Measurements from ENCODE around the gene AMMECR1L. TPM values are rescaled to one million over a fixed set of nuclear protein-coding genes. Genes with fewer than 3 reads are reported as not detected.

Gene AMMECR1L
- total and polyA plus RNA-seq, 2 experiments from 2014 or later = 7.8 to 17.7 TPM

DNA sequence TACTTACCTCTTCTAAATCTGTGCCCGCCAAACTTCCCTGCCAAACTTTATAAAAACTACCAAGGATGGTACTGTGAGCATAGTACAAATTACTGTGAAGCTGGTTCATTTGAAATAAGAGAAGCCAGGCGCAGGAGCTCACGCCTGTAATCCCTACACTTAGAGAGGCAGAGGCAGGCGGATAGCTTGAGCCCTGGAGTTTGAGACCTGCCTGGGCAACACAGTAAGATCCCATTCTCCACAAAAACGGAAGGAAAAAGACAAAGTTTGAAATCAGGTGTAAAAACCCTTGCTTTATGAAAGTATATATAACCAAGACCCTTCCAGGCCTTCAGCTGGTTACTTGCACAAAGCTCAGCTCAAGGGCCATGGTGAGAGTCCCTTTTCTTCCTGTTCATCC is 5.9 kb downstream of the AMMECR1L start:
- Histone ChIP-seq H2AFZ (no peak overlapping the region), H3K36me3 (ENCODE audit: insufficient read depth) (peaks cover 11% of the 10 kb centered on the region), H3F3A (replicated peaks; ENCODE audit: low read depth) (peaks cover 11% of the 10 kb centered on the region; the same call in 1 of the 2 replicates), H3K4me3 (no peak overlapping the region), H3K4me1 (ENCODE audit: insufficient read depth) (peaks cover 18% of the 10 kb centered on the region), H3K79me2 (replicated peaks; ENCODE audit: insufficient read depth) (peaks cover 97% of the 10 kb centered on the region), H3K27me3 (ENCODE audit: insufficient read depth) (no peaks in the 10 kb centered on the region), H4K20me1 (replicated peaks; ENCODE audit: insufficient read depth) (peaks cover 52% of the 10 kb centered on the region), H3K27ac (ENCODE audit: low read depth) (no peak overlapping the region), H3K4me2 (no peak overlapping the region), H3K9me2 (ENCODE audit: insufficient read depth) (no peaks in the 10 kb centered on the region)
- ATAC-seq (no peak), DNase-seq (ENCODE audit: low spot score) (no peak)
- Mint-ChIP-seq H3K4me3 (no peak overlapping the region), H3K36me3 (ENCODE audit: low read depth) (peaks cover 40% of the 10 kb centered on the region), H3K27ac (no peak overlapping the region), H3K4me1 (peaks cover 27% of the 10 kb centered on the region), H3K27me3 (ENCODE audit: insufficient read depth, low read depth, poor library complexity) (peaks cover 4% of the 10 kb centered on the region), H3K9me3 (no peaks in the 10 kb centered on the region)
- TF ChIP-seq REST (IDR thresholded peaks at IDR 0.05; ENCODE audit: unreplicated experiment) (no peak), JUNB (IDR thresholded peaks at IDR 0.05; ENCODE audit: unreplicated experiment) (no peak), NANOG (IDR thresholded peaks at IDR 0.05; ENCODE audit: borderline replicate concordance) (no peak), POLR2AphosphoS5 (IDR thresholded peaks at IDR 0.05; ENCODE audit: low read depth) (no peak), CREB1 (CRISPR knock-in tag; IDR thresholded peaks at IDR 0.05; ENCODE audit: low read depth) (no peak), STAT1 (IDR thresholded peaks at IDR 0.05; ENCODE audit: unreplicated experiment) (no peak), ZNF114 (CRISPR knock-in tag; IDR thresholded peaks at IDR 0.05) (no peak), EZH2phosphoT487 (IDR thresholded peaks at IDR 0.05; ENCODE audit: unreplicated experiment) (no peak), EZH2 (IDR thresholded peaks at IDR 0.05; ENCODE audit: low read depth, unreplicated experiment) (no peak)
- TF ChIP-seq, protein P1, sequence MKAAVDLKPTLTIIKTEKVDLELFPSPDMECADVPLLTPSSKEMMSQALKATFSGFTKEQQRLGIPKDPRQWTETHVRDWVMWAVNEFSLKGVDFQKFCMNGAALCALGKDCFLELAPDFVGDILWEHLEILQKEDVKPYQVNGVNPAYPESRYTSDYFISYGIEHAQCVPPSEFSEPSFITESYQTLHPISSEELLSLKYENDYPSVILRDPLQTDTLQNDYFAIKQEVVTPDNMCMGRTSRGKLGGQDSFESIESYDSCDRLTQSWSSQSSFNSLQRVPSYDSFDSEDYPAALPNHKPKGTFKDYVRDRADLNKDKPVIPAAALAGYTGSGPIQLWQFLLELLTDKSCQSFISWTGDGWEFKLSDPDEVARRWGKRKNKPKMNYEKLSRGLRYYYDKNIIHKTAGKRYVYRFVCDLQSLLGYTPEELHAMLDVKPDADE (IDR thresholded peaks at IDR 0.05) = no peak
- TF ChIP-seq, protein P2, sequence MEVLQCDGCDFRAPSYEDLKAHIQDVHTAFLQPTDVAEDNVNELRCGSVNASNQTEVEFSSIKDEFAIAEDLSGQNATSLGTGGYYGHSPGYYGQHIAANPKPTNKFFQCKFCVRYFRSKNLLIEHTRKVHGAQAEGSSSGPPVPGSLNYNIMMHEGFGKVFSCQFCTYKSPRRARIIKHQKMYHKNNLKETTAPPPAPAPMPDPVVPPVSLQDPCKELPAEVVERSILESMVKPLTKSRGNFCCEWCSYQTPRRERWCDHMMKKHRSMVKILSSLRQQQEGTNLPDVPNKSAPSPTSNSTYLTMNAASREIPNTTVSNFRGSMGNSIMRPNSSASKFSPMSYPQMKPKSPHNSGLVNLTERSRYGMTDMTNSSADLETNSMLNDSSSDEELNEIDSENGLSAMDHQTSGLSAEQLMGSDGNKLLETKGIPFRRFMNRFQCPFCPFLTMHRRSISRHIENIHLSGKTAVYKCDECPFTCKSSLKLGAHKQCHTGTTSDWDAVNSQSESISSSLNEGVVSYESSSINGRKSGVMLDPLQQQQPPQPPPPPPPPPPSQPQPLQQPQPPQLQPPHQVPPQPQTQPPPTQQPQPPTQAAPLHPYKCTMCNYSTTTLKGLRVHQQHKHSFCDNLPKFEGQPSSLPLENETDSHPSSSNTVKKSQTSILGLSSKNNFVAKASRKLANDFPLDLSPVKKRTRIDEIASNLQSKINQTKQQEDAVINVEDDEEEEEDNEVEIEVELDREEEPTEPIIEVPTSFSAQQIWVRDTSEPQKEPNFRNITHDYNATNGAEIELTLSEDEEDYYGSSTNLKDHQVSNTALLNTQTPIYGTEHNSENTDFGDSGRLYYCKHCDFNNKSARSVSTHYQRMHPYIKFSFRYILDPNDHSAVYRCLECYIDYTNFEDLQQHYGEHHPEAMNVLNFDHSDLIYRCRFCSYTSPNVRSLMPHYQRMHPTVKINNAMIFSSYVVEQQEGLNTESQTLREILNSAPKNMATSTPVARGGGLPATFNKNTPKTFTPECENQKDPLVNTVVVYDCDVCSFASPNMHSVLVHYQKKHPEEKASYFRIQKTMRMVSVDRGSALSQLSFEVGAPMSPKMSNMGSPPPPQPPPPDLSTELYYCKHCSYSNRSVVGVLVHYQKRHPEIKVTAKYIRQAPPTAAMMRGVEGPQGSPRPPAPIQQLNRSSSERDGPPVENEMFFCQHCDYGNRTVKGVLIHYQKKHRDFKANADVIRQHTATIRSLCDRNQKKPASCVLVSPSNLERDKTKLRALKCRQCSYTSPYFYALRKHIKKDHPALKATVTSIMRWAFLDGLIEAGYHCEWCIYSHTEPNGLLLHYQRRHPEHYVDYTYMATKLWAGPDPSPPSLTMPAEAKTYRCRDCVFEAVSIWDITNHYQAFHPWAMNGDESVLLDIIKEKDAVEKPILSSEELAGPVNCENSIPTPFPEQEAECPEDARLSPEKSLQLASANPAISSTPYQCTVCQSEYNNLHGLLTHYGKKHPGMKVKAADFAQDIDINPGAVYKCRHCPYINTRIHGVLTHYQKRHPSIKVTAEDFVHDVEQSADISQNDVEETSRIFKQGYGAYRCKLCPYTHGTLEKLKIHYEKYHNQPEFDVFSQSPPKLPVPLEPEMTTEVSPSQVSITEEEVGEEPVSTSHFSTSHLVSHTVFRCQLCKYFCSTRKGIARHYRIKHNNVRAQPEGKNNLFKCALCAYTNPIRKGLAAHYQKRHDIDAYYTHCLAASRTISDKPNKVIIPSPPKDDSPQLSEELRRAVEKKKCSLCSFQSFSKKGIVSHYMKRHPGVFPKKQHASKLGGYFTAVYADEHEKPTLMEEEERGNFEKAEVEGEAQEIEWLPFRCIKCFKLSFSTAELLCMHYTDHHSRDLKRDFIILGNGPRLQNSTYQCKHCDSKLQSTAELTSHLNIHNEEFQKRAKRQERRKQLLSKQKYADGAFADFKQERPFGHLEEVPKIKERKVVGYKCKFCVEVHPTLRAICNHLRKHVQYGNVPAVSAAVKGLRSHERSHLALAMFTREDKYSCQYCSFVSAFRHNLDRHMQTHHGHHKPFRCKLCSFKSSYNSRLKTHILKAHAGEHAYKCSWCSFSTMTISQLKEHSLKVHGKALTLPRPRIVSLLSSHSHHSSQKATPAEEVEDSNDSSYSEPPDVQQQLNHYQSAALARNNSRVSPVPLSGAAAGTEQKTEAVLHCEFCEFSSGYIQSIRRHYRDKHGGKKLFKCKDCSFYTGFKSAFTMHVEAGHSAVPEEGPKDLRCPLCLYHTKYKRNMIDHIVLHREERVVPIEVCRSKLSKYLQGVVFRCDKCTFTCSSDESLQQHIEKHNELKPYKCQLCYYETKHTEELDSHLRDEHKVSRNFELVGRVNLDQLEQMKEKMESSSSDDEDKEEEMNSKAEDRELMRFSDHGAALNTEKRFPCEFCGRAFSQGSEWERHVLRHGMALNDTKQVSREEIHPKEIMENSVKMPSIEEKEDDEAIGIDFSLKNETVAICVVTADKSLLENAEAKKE (CRISPR knock-in tag; IDR thresholded peaks at IDR 0.05) = no peak
